Measurements from ENCODE around the gene NCMAP.

NCMAP gene

GRCh38 chr1:24568475-24568874 is 12.6 kb downstream of the NCMAP start:
- H3K27ac ChIP-seq (ENCODE audit: low read depth, low read length), result no peak overlapping the region
- no peak overlapping the region for H3K4ac ChIP-seq (ENCODE audit: low read depth, low read length)
- DNase-seq, result no peak
- peaks cover 0 to 2% of the 10 kb centered on the region in 2 experiments for H3K4me1 ChIP-seq (ENCODE audit: control insufficient read depth in 1 of 2, insufficient read depth in 2 of 2, low read length in 2 of 2)
- no peaks in the 10 kb centered on the region for H3K79me2 ChIP-seq (ENCODE audit: control insufficient read depth, insufficient read depth, low read length, poor library complexity)
- H2AFZ ChIP-seq (ENCODE audit: insufficient read depth, low read length, poor library complexity), result no peak overlapping the region
- no peak overlapping the region for H4K12ac ChIP-seq (ENCODE audit: low read depth, low read length)
- no peak overlapping the region for H2BK120ac ChIP-seq (ENCODE audit: insufficient read depth, low read length, poor library complexity)
- H4K91ac ChIP-seq (ENCODE audit: low read depth, low read length), result no peak overlapping the region
- H4K8ac ChIP-seq (ENCODE audit: low read depth, low read length), result no peak overlapping the region
- no peak overlapping the region for H3K4me2 ChIP-seq (ENCODE audit: low read length)
- no peaks in the 10 kb centered on the region for H3K79me1 ChIP-seq (ENCODE audit: low read length)
- H2AK5ac ChIP-seq (ENCODE audit: low read length), result no peak overlapping the region
- no peak overlapping the region for H2BK12ac ChIP-seq (ENCODE audit: low read length)
- H3K23ac ChIP-seq (ENCODE audit: low read length), result no peak overlapping the region
- no peaks in the 10 kb centered on the region for H3K9me3 ChIP-seq (ENCODE audit: insufficient read depth, low read depth, low read length)
- H2BK5ac ChIP-seq (ENCODE audit: low read depth, low read length, poor library complexity), result no peak overlapping the region
- no peak overlapping the region for H3K14ac ChIP-seq (ENCODE audit: low read length)
- no peak overlapping the region for H3K4me3 ChIP-seq (ENCODE audit: low read depth, low read length)
- H3K36me3 ChIP-seq (ENCODE audit: control insufficient read depth in 1 of 2, insufficient read depth in 2 of 2, low read length in 2 of 2), result no peaks in the 10 kb centered on the region
- no peaks in the 10 kb centered on the region for H3K27me3 ChIP-seq (ENCODE audit: insufficient read depth, low read length)
- H3K18ac ChIP-seq (ENCODE audit: low read length), result no peak overlapping the region
- WGBS (ENCODE audit: extremely low coverage, insufficient coverage, insufficient read length), result no CpG with 5 or more reads among the region's 2 CpGs
- H3K9ac ChIP-seq (ENCODE audit: low read length), result no peak overlapping the region

- H4K91ac ChIP-seq (ENCODE audit: low read depth, low read length), result no peak overlapping the region
- no peak overlapping the region for H3K14ac ChIP-seq (ENCODE audit: low read length)
- no peak overlapping the region for H2BK120ac ChIP-seq (ENCODE audit: insufficient read depth, low read length, poor library complexity)
- no peak overlapping the region for H3K27ac ChIP-seq (ENCODE audit: low read depth, low read length)
- H4K8ac ChIP-seq (ENCODE audit: low read depth, low read length), result no peak overlapping the region
- H3K4me3 ChIP-seq (ENCODE audit: low read depth, low read length), result no peak overlapping the region
- no peak overlapping the region for H2AFZ ChIP-seq (ENCODE audit: insufficient read depth, low read length, poor library complexity)
- H3K23ac ChIP-seq (ENCODE audit: low read length), result no peak overlapping the region
- H3K4me2 ChIP-seq (ENCODE audit: low read length), result no peak overlapping the region
- H3K9ac ChIP-seq (ENCODE audit: low read length), result no peak overlapping the region
- H2BK12ac ChIP-seq (ENCODE audit: low read length), result no peak overlapping the region
- no peaks in the 10 kb centered on the region for H3K9me3 ChIP-seq (ENCODE audit: insufficient read depth, low read depth, low read length)
- H3K4ac ChIP-seq (ENCODE audit: low read depth, low read length), result no peak overlapping the region
- H2AK5ac ChIP-seq (ENCODE audit: low read length), result no peak overlapping the region
- no peaks in the 10 kb centered on the region for H3K36me3 ChIP-seq (ENCODE audit: control insufficient read depth in 1 of 2, insufficient read depth in 2 of 2, low read length in 2 of 2)
- no peak overlapping the region for H3K18ac ChIP-seq (ENCODE audit: low read length)
- no CpG with 5 or more reads among the region's 10 CpGs for WGBS (ENCODE audit: extremely low coverage, insufficient coverage, insufficient read length)
- H3K4me1 ChIP-seq (ENCODE audit: control insufficient read depth in 1 of 2, insufficient read depth in 2 of 2, low read length in 2 of 2), result peaks cover 0 to 2% of the 10 kb centered on the region in 2 experiments
- no peaks in the 10 kb centered on the region for H3K79me2 ChIP-seq (ENCODE audit: control insufficient read depth, insufficient read depth, low read length, poor library complexity)
- H3K27me3 ChIP-seq (ENCODE audit: insufficient read depth, low read length), result no peaks in the 10 kb centered on the region
- no peak for DNase-seq
- H3K79me1 ChIP-seq (ENCODE audit: low read length), result no peaks in the 10 kb centered on the region
- no peak overlapping the region for H4K12ac ChIP-seq (ENCODE audit: low read depth, low read length)
- no peak overlapping the region for H2BK5ac ChIP-seq (ENCODE audit: low read depth, low read length, poor library complexity)
These were observed 14.6 kb downstream of the NCMAP start for GRCh38 chr1:24570265-24571125.

GRCh38 chr1:24572301-24572700 is 16.4 kb downstream of the NCMAP start:
- DNase-seq, result no peak
- Histone ChIP-seq H3K4ac (ENCODE audit: low read depth, low read length) (no peak overlapping the region), H3K27me3 (ENCODE audit: insufficient read depth, low read length) (no peaks in the 10 kb centered on the region)

GRCh38 chr1:24575905-24576587 is 20.2 kb downstream of the NCMAP start:
- no peaks in the 10 kb centered on the region for H3K27me3 ChIP-seq (ENCODE audit: insufficient read depth, low read length)
- no CpG with 5 or more reads among the region's 14 CpGs for WGBS (ENCODE audit: extremely low coverage, insufficient coverage, insufficient read length)
- no peaks in the 10 kb centered on the region for H3K9me3 ChIP-seq (ENCODE audit: insufficient read depth, low read depth, low read length)
- H3K79me1 ChIP-seq (ENCODE audit: low read length), result no peaks in the 10 kb centered on the region
- H3K36me3 ChIP-seq (ENCODE audit: control insufficient read depth in 1 of 2, insufficient read depth in 2 of 2, low read length in 2 of 2), result no peaks in the 10 kb centered on the region
- no peak overlapping the region for H3K4ac ChIP-seq (ENCODE audit: low read depth, low read length)
- no peak for DNase-seq
- H3K27ac ChIP-seq (ENCODE audit: low read depth, low read length), result no peak overlapping the region
- no peak overlapping the region for H4K12ac ChIP-seq (ENCODE audit: low read depth, low read length)
- H3K4me3 ChIP-seq (ENCODE audit: low read depth, low read length), result no peak overlapping the region
- no peak overlapping the region for H2AFZ ChIP-seq (ENCODE audit: insufficient read depth, low read length, poor library complexity)
- no peak overlapping the region for H2BK12ac ChIP-seq (ENCODE audit: low read length)
- H3K9ac ChIP-seq (ENCODE audit: low read length), result no peak overlapping the region
- H3K79me2 ChIP-seq (ENCODE audit: control insufficient read depth, insufficient read depth, low read length, poor library complexity), result no peaks in the 10 kb centered on the region
- H2BK120ac ChIP-seq (ENCODE audit: insufficient read depth, low read length, poor library complexity), result no peak overlapping the region
- H3K4me1 ChIP-seq (ENCODE audit: control insufficient read depth in 1 of 2, insufficient read depth in 2 of 2, low read length in 2 of 2), result no peaks in the 10 kb centered on the region
- H2AK5ac ChIP-seq (ENCODE audit: low read length), result no peak overlapping the region
- no peak overlapping the region for H3K4me2 ChIP-seq (ENCODE audit: low read length)
- H3K18ac ChIP-seq (ENCODE audit: low read length), result no peak overlapping the region
- no peak overlapping the region for H3K14ac ChIP-seq (ENCODE audit: low read length)
- peak overlapping the region; percentile 70 for H3K23ac ChIP-seq (ENCODE audit: low read length)
- H2BK5ac ChIP-seq (ENCODE audit: low read depth, low read length, poor library complexity), result no peak overlapping the region
- no peak overlapping the region for H4K91ac ChIP-seq (ENCODE audit: low read depth, low read length)
- no peak overlapping the region for H4K8ac ChIP-seq (ENCODE audit: low read depth, low read length)

More at GRCh38 chr1:24572301-24572700, 16.4 kb downstream of the NCMAP start:
- H3K18ac ChIP-seq (ENCODE audit: low read length), result no peak overlapping the region
- H3K4me3 ChIP-seq (ENCODE audit: low read depth, low read length), result no peak overlapping the region
- no peaks in the 10 kb centered on the region for H3K79me2 ChIP-seq (ENCODE audit: control insufficient read depth, insufficient read depth, low read length, poor library complexity)
- no peak overlapping the region for H3K23ac ChIP-seq (ENCODE audit: low read length)
- H3K4me1 ChIP-seq (ENCODE audit: control insufficient read depth in 1 of 2, insufficient read depth in 2 of 2, low read length in 2 of 2), result no peaks in the 10 kb centered on the region
- H3K4me2 ChIP-seq (ENCODE audit: low read length), result no peak overlapping the region
- H3K9me3 ChIP-seq (ENCODE audit: insufficient read depth, low read depth, low read length), result no peaks in the 10 kb centered on the region
- no peak overlapping the region for H2AK5ac ChIP-seq (ENCODE audit: low read length)
- no peak overlapping the region for H4K91ac ChIP-seq (ENCODE audit: low read depth, low read length)
- no peaks in the 10 kb centered on the region for H3K36me3 ChIP-seq (ENCODE audit: control insufficient read depth in 1 of 2, insufficient read depth in 2 of 2, low read length in 2 of 2)
- no peak overlapping the region for H4K12ac ChIP-seq (ENCODE audit: low read depth, low read length)
- H4K8ac ChIP-seq (ENCODE audit: low read depth, low read length), result no peak overlapping the region
- no CpG with 5 or more reads among the region's 9 CpGs for whole genome bisulfite sequencing (ENCODE audit: extremely low coverage, insufficient coverage, insufficient read length)
- H2BK120ac ChIP-seq (ENCODE audit: insufficient read depth, low read length, poor library complexity), result no peak overlapping the region
- no peak overlapping the region for H2BK12ac ChIP-seq (ENCODE audit: low read length)
- H2BK5ac ChIP-seq (ENCODE audit: low read depth, low read length, poor library complexity), result no peak overlapping the region
- H3K9ac ChIP-seq (ENCODE audit: low read length), result no peak overlapping the region
- no peak overlapping the region for H3K27ac ChIP-seq (ENCODE audit: low read depth, low read length)
- H2AFZ ChIP-seq (ENCODE audit: insufficient read depth, low read length, poor library complexity), result no peak overlapping the region
- no peak overlapping the region for H3K14ac ChIP-seq (ENCODE audit: low read length)
- no peaks in the 10 kb centered on the region for H3K79me1 ChIP-seq (ENCODE audit: low read length)

Measured in trophoblast cell (in vitro differentiated cells and primary cell).